A673 (cell line): ENCODE data around the gene GAL3ST1. TPM values are rescaled to one million over a fixed set of nuclear protein-coding genes. Genes with fewer than 3 reads are reported as not detected.

ENCODE experiments used
- BruUV-seq: library from RNA; stranded (reverse); fragments of 400-500 nt; replicated peaks from 2 replicates; lab custom pipeline; 2021; lab: Mats Ljungman, UMichigan
- CTCF ChIA-PET: fragments of 300-600 bp; sonication (Branson Sonifier 250); formaldehyde crosslinking; loops from one replicate; lab custom pipeline; 2022; ENCODE audit warnings: antibody characterized with exemption; lab: Charles Lee
- POLR2A ChIA-PET: fragments of 300-600 bp; sonication (Branson Sonifier 250); formaldehyde crosslinking; loops from one replicate; lab custom pipeline; 2022; ENCODE audit warnings: antibody characterized with exemption; ENCODE audit not compliant: low non-redundant PET; lab: Charles Lee
- DNase-seq: peaks from one replicate; pipeline ENCODE4 v3.0.0-alpha.2; 2015; ENCODE audit warnings: low spot score
- H3K27ac ChIP-seq: fragments of 200-600 bp; sonication (generic); 2 replicates; pipeline ENCODE4 v1.5.1; 2016; ENCODE audit warnings: mixed run types, low read depth, mild to moderate bottlenecking, mixed read lengths, antibody characterized with exemption, low read length; ENCODE audit not compliant: poor library complexity, severe bottlenecking
- H3K27me3 ChIP-seq: fragments of 200-600 bp; sonication (generic); replicated peaks from 2 replicates; pipeline ENCODE4 v1.6.1; 2017; ENCODE audit warnings: mixed run types, low read depth, mild to moderate bottlenecking, mixed read lengths, antibody characterized with exemption, low read length; ENCODE audit not compliant: insufficient read depth, poor library complexity
- H3K36me3 ChIP-seq: fragments of 200-600 bp; sonication (generic); 2 replicates; pipeline ENCODE4 v1.6.1; 2016; ENCODE audit warnings: mixed run types, mild to moderate bottlenecking, mixed read lengths, antibody characterized with exemption, low read length; ENCODE audit not compliant: insufficient read depth, poor library complexity, severe bottlenecking
- H3K4me1 ChIP-seq: fragments of 200-600 bp; sonication (generic); 2 replicates; pipeline ENCODE4 v1.6.1; 2017; ENCODE audit warnings: mixed run types, mild to moderate bottlenecking, mixed read lengths, antibody characterized with exemption, low read length; ENCODE audit not compliant: insufficient read depth, poor library complexity, severe bottlenecking
- H3K4me3 ChIP-seq: fragments of 200-600 bp; sonication (generic); 2 replicates; pipeline ENCODE4 v1.5.1; 2016; ENCODE audit warnings: low read depth, mixed run types, mild to moderate bottlenecking, mixed read lengths, low read length; ENCODE audit not compliant: poor library complexity, severe bottlenecking
- H3K9me3 ChIP-seq: fragments of 200-600 bp; sonication (generic); 2 replicates; pipeline ENCODE4 v1.6.1; 2016; ENCODE audit warnings: mixed run types, low read depth, mild to moderate bottlenecking, mixed read lengths, antibody characterized with exemption, low read length; ENCODE audit not compliant: poor library complexity, severe bottlenecking
- EZH2 ChIP-seq: fragments of 200-600 bp; sonication (generic); IDR thresholded peaks from 2 replicates; pipeline ENCODE4 v1.6.1; 2017; ENCODE audit warnings: borderline replicate concordance, low read depth, mild to moderate bottlenecking, mixed read lengths, antibody characterized with exemption, low read length; ENCODE audit not compliant: poor library complexity, severe bottlenecking
- intact Hi-C: fragments of 100-400 bp; cut with micrococcal nuclease; formaldehyde crosslinking; loops from one replicate; pipeline ENCODE4 v1.10.0; 2022; ENCODE audit not compliant: unreplicated experiment
- total RNA-seq: library from RNA; stranded (reverse); gene quantifications from 2 replicates; pipeline ENCODE4 v1.2.3, GENCODE V29; 2021
- TF ChIP-seq, protein P1 (sequence below): fragments of 300-800, 200-600 bp; sonication (generic); conservative IDR thresholded peaks from 2 replicates; pipeline ENCODE4 v1.5.1; 2017; ENCODE audit warnings: low read depth, mild to moderate bottlenecking, antibody characterized with exemption, low read length, moderate library complexity, mixed read lengths

The GAL3ST1 gene
- total RNA-seq, 1 experiment from 2014 or later: 0.58 TPM

DNA sequence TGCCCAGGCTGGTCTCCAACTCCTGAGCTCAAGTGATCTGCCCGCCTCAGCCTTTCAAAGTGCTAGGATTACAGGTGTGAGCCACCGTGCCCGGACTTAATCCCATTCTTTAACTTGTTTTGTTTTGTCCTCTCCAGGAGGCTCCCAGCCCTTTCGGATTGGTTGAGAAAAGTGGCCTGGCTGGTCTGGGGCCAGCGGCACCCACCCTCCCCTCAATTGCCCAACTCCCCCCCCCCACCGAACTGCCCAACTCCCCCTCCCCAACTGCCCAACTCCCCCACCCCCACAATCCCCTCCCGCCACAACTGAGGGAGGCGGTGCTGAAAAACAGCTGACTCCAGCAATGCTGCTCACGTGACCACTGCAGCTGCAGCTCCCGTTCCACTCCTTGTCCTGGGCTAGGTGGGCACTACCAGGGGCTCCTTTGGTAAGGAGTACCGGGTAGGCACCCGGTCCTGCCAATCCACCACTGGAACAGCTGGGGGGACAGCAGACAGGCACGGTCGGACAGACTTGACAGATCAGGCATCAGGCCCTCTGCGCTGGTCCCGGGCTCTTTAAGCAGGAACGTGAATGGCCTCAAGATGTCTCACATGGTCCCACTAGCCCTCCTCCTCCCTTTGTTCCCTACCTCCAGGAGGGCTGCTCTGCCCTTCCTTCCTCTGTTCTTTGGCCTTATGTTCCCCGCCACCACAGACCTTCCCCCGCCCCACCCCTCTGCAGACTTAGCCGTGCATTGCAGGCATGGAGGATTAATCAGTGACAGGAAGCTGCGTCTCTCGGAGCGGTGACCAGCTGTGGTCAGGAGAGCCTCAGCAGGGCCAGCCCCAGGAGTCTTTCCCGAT is 32.2 kb upstream of the GAL3ST1 start, which contains the start of gene TCN2:
Gene TCN2 (plus strand): TSS at position 720 of the 845 bp plus-strand sequence. CDS start 158 bp downstream, outside the sequence.
- Histone ChIP-seq H3K27ac (peak within 1 kb of the TSS; percentile 56), H3K4me1 (peaks cover 18% of the 10 kb centered on the region), H3K27me3 (no peaks in the 10 kb centered on the region), H3K36me3 (no peaks in the 10 kb centered on the region), H3K9me3 (no peaks in the 10 kb centered on the region), H3K4me3 (peak within 1 kb of the TSS; percentile 57)
- CTCF ChIA-PET: interaction anchor here (0.6 to 1.0 kb wide), 10 partner anchors 17 to 1266 kb away, joined by 3 to 13 read pairs (median 4); partner anchors contain the start of gene SLC35E4
- peak; percentile 67 for DNase-seq
- TF ChIP-seq, protein P1, sequence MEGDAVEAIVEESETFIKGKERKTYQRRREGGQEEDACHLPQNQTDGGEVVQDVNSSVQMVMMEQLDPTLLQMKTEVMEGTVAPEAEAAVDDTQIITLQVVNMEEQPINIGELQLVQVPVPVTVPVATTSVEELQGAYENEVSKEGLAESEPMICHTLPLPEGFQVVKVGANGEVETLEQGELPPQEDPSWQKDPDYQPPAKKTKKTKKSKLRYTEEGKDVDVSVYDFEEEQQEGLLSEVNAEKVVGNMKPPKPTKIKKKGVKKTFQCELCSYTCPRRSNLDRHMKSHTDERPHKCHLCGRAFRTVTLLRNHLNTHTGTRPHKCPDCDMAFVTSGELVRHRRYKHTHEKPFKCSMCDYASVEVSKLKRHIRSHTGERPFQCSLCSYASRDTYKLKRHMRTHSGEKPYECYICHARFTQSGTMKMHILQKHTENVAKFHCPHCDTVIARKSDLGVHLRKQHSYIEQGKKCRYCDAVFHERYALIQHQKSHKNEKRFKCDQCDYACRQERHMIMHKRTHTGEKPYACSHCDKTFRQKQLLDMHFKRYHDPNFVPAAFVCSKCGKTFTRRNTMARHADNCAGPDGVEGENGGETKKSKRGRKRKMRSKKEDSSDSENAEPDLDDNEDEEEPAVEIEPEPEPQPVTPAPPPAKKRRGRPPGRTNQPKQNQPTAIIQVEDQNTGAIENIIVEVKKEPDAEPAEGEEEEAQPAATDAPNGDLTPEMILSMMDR: no peak
- TF ChIP-seq EZH2: no peak
- no TSS peak for BruUV-seq
- intact Hi-C loops: loop anchor here (10.0 kb wide), 2 partner anchors 162 to 322 kb away; partner anchors contain the start of gene CASTOR1
- POLR2A ChIA-PET: interaction anchor here (0.6 kb wide), 1 partner anchor 339 kb away, joined by 5 read pairs; no protein-coding TSS in a partner anchor

DNA sequence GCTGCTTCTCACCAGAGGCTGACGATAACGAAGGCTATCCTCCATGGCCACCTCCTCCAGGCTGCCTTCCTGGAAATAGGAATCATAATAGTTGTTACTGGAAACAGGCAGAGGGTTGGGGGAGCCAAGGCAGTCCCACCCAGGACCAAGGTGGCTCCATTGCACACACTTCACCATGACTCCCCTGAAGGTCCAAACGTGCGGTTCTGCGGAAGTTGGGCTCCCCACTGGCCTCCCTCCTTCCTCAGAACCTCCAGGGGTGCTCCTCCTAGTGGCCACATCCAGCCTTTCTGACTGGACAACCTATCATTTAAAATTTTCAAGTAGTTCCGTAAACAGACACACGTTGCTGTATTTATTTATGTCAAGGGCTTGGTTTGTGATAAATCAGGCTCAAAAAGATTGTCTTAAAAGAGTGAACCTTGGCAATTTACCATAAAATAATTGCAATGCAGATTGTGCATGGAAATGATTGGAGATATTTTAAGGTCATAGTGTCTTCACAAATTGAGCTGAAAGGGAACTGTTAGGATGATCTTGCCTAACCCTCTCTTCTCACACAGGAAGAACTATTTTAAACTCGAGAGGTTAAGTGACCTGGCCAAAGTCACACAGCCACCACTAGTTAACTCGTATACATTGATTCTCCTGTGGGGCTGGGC is 31.1 kb upstream of the GAL3ST1 start:
- no TSS peak for BruUV-seq

DNA sequence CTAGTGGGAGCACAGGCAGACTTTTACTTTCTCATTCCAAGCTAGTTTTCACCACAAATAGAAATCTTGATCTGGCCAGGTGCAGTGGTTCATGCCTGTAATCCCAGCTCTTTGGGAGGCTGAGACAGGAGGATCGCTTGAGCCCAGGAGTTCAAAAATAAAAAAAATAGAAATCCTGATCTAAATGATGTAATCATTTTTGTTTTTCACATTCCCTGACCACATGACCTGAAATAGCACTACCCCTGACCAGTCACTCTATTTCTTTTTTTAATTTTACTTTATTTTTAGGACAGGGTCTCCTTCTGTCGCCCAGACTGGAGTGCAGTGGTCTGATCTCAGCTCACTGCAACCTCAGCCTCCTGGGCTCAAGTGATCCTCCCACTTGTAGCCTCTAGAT is 30.3 kb upstream of the GAL3ST1 start:
- CTCF ChIA-PET: interaction anchor here (0.7 kb wide), 1 partner anchor 97 kb away, joined by 3 read pairs; no protein-coding TSS in a partner anchor
- intact Hi-C loops: loop anchor here (10.0 kb wide), 2 partner anchors 160 to 320 kb away; partner anchors contain the start of gene CASTOR1
- Histone ChIP-seq H3K9me3 (no peaks in the 10 kb centered on the region), H3K4me1 (peaks cover 18% of the 10 kb centered on the region), H3K36me3 (no peaks in the 10 kb centered on the region), H3K27ac (no peak overlapping the region), H3K4me3 (no peak overlapping the region), H3K27me3 (no peaks in the 10 kb centered on the region)
- BruUV-seq: no TSS peak
- no peak for DNase-seq
- no peak for TF ChIP-seq EZH2
- TF ChIP-seq, protein P1: no peak
- POLR2A ChIA-PET: no interaction called here

More for the DNA sequence above, 31.1 kb upstream of the GAL3ST1 start:
- H3K9me3 ChIP-seq: no peaks in the 10 kb centered on the region
- peak overlapping the region; percentile 57 for H3K4me3 ChIP-seq
- TF ChIP-seq, protein P1: peak; percentile 86
- TF ChIP-seq EZH2: no peak
- no peaks in the 10 kb centered on the region for H3K27me3 ChIP-seq
- CTCF ChIA-PET: interaction anchor here (0.6 to 1.0 kb wide), 2 partner anchors 30 to 157 kb away, joined by 3 to 4 read pairs; partner anchors contain the start of gene SLC35E4
- intact Hi-C loops: loop anchor here (10.0 kb wide), 2 partner anchors 161 to 321 kb away; partner anchors contain the start of gene CASTOR1
- peak; percentile 67 for DNase-seq
- H3K4me1 ChIP-seq: peaks cover 18% of the 10 kb centered on the region
- H3K27ac ChIP-seq: no peak overlapping the region
- POLR2A ChIA-PET: no interaction called here
- no peaks in the 10 kb centered on the region for H3K36me3 ChIP-seq
